HG02642 (cell line): Measurements from ENCODE around the gene DLX4.

Experiments
- ATAC-seq: cut with Tn5 transposase; IDR thresholded peaks from one replicate; pipeline ENCODE4 v1.9.1; 2021; ENCODE audit warnings: mild to moderate bottlenecking; ENCODE audit not compliant: unreplicated experiment, poor library complexity

DLX4 gene

DNA sequence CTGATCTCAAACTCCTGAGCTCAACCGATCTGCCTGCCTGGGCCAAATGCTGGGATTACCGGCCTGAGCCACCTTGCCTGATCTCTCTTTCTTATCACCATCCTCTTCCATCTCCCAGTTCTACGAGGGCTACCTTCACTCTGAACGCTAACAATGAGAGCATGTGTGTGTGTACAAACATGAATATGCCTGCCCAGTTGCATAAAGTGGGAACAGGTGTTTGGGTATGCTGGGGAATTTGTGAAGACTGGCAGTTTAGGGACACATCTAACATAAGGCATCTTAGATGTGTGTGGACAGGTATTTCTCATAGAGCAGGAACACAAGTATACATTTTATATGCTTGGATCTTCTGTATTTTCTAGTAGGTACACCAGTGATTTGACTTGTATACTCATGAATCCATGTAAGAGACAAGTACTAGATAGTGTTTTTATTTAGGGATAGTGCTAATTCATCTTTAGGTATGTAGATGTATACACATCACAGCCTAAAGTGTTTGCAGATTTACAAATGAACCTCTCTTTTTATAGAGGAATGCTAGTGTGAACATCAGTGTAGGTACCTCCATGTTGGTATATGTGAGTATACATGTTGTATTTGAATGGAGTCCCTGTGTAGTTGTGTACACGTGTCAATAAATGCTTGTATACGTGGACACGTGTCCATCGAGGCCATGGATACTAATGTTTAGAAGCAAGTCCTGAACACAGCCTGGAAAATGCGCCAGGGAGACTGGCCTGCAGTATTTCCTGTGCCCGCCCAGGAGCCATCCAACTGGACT is 1.2 kb upstream of the DLX4 start:
- ATAC-seq: no peak

DNA sequence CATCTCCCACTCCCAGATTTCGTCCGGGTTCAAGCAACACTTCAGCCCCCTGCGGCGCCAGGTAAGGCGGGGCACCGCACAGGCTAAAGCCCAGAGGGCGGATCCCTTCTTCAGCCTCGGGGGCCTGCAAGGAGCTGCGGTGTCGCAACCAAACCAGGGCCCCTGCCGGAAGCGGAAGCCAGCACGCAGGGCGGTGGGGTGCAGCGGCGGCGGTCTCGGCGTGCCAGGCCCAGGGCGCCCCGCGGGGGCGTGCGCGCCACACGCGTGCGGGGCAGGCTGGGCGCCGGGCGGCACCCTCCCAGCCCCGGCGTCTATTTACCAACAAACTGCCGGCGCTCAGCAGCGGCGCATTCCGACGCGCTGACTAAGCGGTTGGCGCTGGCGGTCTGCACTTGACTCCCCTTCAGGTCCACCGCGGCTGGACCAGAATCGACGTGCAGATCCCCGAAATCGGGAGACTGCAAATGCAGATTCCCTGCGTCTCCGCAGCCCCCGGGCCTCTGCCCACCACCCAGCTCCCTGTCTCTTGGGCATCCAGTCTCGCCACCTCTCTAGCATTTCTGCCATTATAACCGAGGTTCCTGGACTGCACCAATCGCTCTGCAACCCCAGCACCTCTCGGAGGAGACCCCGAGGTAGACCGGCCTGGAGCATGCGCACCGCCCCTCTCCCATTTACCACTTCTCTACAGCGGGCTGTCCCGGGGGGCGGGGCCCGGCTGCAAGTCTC is 421 bp upstream of the DLX4 start:
- ATAC-seq: no peak

DNA sequence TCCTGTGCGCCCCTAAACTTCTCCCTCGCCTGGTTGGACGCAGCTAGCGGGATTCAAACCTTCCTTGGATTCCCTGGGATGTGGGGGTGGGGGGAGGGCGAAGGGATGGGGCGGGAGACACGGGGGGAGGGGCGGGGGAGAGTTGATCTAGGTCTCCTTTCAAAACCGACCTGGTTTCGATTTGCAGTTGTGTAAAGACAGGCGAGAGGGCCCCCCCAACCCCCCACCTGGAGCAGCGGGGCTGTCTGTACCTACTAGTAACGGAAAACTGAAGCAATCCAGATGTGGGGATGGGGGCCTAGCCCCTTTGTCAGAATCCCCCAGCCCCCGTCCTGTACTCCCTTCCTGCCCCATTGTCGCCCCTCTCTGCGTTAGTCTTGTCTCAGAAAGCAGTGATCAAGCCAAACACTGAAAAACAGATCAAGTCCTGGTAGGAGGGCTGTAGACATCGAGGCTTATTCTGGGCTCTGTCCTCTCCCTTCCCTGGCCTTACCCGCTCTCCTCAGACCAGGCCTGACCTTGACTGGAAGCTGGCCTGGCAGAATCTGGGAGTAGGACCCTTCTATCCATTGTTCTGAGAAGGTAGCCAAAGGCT is 902 bp downstream of the DLX4 start:
- ATAC-seq: no peak

DNA sequence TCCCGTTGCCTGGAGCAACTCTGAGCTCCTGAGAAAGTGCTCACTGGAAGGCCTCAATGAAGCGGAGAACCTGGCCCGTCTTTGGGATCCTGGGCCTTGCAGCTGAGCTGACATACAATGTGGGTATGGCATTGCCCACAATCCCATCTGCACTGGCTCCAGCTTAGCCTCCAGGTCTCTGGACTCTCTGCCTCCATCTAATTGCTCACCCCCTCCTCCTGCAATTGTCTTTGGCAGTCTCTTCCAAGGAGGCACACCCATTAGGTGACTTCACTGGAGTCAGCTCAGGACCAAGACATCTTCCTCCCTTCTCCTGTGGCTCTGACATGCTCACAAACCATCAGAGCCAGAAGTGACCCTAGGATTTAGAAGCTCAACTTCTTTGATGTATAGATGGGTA is 1.5 kb downstream of the DLX4 start:
- ATAC-seq: no peak

DNA sequence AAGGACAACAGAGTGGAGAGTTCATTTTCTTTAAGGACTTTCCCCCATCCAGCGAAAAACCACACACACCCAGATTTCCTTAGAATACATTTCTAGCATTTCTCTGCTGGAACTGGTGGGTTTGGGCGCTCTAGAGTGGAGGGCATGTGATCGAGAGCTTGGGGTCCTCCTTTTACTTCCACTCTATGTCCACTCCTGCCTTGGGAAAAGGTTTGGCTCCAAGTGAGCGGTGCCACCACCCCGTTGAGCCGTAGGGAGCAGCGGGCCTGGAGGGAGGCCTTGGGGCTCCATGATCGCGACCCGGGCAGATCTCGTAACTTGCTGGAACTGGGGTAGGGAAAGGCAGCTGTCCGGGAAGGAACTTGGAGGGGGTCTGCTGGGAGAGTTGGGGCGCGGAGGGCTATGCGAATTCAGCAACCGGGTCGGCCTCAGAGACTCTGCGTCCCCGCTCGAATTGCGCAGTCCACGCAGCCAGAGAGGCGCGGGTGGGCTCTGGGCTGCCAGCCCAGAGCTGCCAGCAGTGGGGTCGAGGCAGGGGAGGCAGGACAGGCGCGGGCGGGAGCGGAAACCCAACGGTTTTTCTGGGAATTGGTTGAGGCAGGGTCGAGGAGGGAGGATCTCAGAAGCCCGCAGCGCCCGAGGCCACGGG is 2.3 kb downstream of the DLX4 start:
- no peak for ATAC-seq

DNA sequence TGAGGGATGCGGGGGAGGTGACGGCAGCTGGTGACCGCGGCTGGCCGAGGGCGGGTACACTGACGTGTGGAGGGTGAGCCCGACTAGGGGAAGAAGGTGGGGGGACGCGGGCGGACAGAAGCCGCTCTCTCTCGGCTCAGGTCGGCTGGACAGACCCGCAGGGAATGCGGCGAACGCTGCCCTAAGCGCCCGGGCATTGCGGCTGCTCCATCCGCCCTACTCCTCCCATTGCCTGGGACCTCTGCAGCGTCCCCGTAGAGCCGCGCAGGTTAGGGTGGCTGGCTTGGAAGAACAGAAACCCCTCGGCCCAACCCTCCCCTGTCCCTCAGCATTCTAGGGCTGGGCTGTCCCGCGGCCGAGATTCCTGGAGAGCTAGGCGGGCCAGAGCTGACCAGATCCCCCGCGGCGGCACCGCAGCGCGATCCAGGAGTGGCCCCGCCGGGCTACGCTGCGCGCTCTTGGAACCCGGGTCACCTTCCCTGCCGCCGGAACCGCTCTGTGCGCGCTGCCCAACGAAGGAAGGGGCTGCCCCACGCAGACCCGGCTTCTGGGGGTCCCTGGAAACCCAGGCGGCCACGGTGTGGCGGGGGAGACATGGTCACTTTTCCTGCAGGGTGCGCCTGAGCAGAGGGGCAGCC is 3.0 kb downstream of the DLX4 start:
- no peak for ATAC-seq

DNA sequence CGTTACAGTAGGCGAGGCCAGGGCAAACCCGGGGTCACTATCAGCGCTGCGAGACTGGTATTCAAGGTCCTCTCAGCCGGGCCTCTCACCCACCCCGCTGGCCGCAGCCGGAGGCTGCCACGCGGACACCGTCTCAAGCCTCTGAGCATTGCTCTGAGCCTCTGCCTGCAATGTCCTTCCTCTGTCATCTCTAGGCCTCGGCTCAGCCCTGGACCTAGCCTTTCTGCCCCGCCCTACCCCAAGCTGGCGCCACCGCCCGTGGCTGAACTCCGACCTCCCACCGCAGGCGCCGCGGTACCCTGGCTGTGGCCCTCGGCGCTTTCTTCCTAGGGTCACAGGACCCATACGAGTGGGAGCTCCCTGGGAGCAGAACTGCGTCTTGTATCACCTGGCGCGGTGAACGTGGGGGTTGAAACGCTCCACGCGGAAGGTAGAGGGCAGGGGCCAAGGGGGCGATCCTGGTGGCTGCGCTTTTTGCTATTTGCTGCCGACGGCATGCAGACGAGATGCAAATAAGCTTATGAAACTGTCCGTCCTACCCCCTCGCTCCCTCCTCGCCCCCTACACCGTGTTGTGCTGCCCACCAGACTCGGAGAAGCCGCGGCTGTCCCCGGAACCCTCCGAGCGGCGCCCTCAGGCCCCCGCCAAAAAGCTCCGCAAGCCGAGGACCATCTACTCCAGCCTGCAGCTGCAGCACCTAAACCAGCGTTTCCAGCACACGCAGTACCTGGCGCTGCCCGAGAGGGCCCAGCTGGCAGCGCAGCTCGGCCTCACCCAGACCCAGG is 3.7 kb downstream of the DLX4 start:
- ATAC-seq: no peak

DNA sequence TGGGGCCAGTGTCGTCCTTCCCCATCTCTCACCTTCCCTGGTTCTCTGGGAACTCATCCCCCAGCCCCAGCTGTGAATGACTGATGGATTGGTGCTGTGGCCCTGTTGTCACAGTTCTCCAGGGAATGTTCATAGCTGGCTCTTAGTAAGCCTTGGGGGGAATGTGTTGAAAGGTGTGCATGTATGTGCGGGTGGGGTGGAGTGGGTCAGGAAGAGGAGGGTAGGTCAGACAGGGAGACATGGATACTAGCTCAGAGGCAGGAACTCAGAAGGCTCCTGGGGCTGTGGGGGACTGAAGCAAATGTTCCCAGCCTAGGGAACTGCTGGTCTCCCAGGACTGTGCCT is 4.3 kb downstream of the DLX4 start:
- no peak for ATAC-seq

DNA sequence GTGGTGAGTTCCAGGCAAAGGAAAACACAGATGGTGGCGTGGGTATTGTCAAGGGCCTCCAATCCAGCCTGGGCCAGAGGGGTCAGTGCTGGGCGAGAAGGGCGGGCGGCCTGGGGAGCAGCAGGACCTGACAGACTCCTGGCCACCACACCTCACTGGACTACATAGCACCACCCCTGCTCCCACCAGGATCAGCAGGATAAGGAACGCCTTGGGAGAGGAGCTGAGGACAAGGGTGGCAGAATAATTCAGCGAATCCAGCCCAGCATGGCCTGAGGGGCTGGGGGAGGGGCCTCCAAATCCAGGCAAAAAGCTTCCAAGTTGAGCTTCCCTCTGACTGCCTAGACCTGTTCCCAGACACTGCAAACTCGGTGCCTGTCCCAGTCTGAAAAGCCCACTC is 6.5 kb downstream of the DLX4 start:
- ATAC-seq: no peak

DNA sequence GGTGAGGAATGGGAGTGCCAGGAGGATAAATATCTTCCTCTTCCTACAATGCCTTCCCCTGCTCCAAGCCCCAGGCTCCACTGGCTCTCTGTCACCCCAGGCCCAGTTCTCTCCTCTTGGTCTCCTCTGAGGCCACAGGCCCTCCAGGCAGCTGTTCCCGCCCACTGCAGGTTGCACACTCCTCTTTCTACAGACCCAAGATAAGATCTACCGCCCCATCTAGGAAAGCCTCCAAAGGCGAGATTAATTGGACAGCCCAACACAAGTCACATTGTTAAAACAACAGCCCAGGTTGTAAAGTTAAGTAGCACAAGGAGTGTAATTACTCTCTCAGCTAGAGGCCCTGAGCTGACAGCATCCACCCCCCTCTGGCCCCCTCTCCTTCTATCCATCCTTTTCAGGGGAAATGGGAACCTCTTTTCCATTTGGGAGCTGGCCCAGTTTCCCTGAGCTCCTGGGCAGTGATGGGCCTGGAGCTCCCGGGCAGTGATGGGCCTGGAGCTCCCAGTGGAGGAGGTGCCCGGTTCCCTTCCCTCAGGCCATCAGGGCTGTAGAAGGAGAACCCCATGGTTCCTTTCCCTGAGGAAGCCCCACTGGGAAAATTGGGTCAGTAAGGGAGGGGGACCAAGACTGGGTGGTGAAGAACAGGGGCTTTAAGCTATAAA is 7.3 kb downstream of the DLX4 start:
- ATAC-seq: no peak

DNA sequence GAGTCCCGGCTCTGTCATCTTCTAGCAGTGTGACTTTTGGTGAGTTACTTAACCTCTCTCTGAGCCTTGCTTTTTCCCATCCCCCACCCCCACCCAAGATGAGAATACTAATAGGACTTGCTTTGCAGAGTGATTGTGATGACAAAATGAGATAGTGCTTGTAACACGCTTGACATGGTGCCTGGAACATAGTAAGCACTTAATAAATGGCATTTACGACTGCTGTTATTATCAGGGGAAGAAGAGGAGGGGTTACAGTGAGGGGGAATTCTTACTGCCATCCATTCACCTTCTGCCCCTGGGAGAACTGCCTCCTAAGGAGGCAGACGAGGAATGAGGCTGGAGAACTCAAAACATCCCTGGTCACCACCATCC is 7.8 kb downstream of the DLX4 start:
- ATAC-seq: no peak

DNA sequence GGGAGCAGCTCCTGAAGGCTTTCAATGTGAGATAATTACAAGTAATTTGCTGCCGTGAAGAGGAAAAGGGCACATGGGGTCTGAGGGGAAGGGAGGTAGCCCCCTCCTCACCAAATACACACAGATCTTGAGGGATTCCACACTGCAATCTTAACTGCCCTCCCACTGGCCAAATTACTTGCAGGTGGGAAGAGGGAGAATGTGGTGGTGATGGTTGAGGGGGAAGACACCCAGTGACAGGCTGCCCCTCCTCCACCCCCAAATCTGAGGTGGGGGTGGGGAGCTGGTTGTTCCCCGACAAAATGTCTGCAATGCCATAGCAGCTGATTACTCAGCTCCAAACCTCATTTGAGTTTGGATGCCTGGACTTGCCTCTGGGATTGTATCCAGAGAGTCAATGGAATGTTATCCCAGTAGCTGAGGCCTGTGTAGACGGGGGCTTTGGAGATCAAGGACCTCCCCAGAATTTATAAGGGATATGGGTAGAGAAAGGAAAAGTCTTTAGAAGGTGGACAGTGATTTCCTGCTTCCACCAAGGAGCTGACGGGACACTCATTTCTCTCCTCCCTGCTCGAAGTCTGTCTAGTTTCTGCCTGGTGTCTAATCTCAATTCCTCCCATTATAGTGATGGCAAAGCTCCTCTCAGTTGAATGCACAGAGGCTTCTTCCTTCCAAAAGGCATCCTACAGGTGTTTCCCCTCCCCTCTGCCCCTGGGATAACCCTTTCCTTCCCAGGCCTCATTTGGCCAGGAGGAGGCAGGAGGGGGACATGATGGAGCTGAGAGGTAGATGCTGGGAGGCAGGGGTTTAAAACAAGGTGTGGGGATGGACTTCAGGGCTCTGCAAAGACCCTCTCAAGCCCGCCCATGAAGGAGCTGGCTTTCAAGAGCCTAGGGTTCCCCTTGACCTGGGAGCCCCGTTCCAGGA is 8.7 kb downstream of the DLX4 start:
- ATAC-seq: no peak

DNA sequence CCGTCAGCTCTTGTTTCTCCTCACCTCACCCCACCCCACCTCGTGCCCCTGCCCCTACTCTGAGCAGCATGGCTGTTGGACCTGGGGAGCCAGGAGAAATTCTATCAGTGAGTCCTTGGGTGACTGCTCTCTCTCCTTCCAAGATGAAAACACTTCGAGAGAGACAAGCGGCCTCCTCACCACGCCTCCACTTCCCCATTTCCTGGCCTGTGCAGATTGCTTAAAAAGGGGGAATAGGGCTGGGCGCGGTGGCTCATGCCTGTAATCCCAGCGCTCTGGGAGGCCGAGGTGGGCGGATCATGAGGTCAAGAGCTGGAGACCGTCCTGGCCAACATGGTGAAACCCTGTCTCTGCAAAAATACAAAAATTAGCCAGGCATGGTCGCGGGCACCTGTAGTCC is 9.5 kb downstream of the DLX4 start:
- no peak for ATAC-seq

DNA sequence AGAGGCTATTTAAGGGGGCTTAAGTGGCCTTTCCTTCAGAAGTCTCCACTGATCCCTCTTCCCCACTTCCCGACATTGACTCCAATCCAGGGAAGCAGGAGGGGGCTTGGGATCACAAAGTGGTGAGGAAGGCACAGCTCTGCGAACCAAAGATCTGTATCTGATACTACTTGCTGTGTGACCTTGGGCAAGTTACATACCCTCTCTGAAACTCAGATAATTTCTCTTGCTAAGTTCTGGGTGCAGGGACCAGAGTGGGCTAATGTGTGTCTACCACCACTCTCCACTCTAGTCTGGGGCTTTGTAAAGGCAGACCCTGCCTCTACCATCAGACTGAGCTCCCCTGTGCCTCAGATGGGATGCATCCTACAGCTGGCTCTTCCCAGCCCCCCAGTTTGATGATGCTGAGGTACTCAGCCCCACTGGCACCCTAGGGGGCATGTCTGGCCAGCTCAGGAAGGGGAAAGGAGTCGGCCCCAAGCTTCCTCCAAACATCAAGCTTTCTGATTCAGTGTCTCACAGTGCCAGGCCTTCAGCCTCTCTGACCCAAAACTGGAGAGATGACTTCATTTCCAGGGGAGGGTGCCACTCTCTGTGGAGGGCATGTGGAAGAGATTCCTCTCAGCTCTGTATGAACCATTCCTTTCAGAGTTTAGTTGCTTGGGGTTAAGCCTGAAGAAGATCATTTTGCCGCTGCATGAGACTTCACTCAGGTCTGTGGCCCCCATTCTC is 10.9 kb downstream of the DLX4 start:
- ATAC-seq: no peak

DNA sequence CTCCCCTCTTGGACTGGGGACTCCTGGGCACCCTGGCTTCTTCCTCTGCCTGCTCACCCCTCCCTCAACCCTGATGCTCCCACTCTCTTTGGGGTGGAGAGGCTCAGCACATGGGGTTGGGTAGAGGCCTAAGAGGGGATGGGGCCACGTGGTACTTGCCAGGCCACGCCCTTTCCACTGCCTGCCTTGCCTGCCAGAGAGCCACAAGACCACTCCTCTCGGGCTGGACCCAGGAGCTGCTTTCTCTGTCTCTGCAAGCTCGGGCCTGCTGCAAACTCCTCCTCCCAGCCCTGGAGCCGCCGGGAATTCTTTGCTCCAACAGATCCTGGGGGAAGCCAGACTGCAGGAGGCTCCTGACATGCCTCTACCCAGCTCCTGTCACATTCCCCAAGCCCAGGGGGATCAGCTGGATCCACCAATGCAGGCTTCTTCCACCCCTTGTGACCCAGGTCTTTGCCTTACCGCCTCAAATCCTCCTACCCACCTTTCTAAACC is 11.8 kb downstream of the DLX4 start:
- no peak for ATAC-seq

DNA sequence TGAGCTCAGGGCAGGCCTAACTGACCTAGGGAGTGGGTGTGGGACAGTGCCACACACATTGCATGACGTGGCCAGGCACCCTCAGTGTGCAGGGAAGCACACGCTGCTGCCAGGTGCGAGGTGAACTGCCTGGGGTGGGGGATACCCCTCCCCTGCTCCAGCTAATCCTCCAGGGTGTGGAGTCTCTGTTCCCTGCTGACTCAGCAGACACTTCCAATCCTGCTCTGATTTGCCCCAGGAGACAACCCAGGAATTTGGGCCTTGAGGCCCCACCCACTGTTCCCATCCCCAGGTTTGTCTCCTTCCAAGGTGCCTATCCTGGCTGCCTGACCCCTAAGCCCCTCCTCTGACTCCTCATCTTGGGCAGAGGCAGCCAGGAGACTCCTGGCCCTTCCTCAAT is 15.3 kb downstream of the DLX4 start:
- no peak for ATAC-seq

DNA sequence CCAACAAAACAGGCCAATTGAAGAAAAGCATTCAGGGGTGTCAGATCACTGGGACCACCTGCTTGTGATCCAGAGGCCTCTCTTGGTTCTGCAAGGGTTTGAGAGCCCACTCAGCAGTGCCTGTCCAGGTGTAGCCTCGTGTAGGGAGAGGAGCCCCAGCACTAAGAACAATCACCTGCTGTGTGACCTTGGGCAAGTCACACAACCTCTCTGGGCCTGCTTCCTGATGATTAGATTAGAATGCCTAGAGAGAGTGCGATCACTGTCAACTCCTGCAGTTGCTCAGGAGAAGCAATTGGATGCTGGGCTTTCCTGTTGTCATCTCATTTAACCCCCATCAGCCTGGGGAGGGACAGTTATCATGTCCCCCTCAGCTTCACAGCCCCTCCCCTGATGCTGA is 15.8 kb downstream of the DLX4 start:
- ATAC-seq: no peak
